ENCODE results near the gene MBD3L4.
"Not testable (repeated sequence)": the region's sequence is repeated elsewhere in the genome, so short reads cannot be mapped to it uniquely, and the experiment has no call there.

The MBD3L4 gene

DNA sequence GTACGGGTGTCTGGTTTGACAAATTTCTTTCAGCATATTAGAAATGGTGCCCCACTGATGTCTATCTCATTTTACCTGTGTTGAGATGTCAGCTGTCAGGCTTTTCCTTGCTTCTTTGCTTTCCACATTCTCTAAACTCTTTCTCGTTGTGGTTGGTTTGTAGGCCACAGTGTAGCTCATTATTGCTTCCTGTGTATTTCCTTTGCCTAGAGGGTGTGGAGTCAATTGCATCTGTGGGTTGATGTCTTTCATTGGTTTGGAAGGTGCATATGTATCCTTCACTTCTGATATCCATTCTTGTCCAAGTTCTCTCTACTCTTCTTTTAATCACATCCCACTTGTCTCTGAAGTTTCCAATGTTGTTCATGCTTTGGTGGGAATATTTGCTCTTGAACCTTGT lies 1.6 kb upstream of the MBD3L4 start:
- DNase-seq = not testable (repeated sequence)

DNA sequence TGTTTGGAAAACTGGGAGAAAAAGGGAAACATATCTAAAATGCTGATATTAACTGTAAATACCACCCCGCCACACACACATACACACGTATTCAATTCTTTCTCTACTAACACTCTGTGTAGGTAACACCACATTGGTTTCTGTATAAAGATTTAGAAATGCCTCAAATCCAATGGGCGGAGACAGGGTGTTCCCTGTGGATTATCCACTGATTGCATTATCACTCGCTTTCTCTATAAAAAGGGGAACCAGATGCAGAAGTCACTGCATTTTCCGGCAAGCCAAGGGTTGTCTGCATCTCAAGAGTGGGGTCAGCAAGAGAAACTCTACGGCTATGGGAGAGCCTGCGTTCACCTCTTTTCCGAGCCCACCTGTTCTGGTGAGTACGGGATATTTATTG lies 9.7 kb downstream of the MBD3L4 start, which contains the start of gene MBD3L5:
Gene MBD3L5 (plus strand): TSS at position 301 of the 400 bp plus-strand sequence. CDS start 34 bp downstream, at position 335.
- not testable (repeated sequence) for DNase-seq

- DNase-seq = not testable (repeated sequence)
These were observed 11.2 kb downstream of the MBD3L4 start for GRCh38 chr19:7028790-7029189.

GRCh38 chr19:7021331-7021730 lies 18.6 kb downstream of the MBD3L4 start, which contains the start of gene MBD3L2B:
Gene MBD3L2B (minus strand): TSS chr19:7021431. CDS start chr19:7021397, 34 bp downstream.
- DNase-seq = not testable (repeated sequence)

DNA sequence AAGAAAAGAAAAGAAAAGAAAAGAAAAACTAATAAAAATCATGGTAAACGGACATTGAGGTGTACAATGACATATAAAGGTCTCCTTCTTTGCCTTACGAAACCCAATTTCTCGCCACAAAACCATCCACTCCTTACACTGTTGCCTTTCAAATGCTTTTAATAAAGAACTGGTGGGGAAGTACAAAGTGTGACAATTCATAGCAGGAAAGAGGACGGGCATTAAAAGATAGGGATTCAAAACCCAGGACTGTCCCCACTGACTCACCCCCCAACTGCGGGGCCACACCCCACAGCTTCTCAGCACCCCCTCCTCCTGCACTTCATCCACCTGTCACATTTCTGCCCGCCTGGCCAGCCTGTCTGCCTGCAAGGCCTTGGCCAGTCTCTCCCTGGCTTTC lies 21.2 kb downstream of the MBD3L4 start:
- DNase-seq = no peak

- no peak for DNase-seq
These were observed 26.3 kb downstream of the MBD3L4 start for GRCh38 chr19:7013678-7014077.

DNA sequence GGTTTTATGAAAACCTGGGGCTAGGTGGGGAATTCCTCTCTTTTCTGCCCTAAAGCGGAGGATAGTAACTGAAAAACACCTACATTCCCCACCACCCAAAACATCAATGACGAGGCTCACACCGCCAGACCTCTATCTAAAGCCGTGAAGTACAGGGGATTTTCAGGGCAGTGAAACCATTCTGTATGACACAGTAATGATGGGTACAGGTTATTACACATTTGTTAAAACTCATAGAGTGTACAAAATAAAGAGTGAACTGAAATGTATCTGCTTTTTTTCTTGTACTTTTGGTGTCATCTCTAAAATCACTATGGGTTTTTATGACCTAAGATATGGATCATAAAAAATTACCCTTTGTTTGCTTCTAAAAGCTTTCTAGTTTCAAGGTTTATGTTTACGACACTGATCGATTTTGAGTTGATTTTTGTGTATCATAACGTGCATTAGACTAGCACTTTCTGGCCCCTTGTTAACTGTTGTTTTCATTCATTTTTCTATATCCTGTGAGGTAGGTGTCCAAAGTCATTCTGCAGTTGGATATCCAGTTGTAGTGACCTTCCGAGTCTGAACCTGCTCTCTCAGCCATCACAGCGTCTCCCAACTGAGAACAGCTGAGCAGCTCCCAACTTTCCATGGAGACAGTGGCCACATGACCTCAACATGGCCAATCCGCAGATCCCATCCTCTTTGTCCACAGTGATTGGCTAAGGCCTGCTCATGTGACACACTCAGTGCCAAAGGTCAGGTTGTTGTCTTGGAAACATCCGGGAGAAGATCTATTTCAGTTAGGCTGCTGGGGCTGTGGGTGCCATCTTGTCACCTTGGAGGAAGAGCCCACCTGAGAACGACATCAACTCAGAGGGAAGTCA lies 29.0 kb downstream of the MBD3L4 start:
- no peak for DNase-seq

- no peak for DNase-seq
These were observed 32.1 kb downstream of the MBD3L4 start for GRCh38 chr19:7007859-7008258.

GRCh38 chr19:7006135-7006704 lies 33.8 kb downstream of the MBD3L4 start:
- no peak for DNase-seq

GRCh38 chr19:7004313-7004931 lies 35.6 kb downstream of the MBD3L4 start:
- peak in 1 of 5 donors; percentile 39 for DNase-seq

GRCh38 chr19:7000816-7001215 lies 39.2 kb downstream of the MBD3L4 start:
- no peak for DNase-seq

GRCh38 chr19:7000333-7000732 lies 39.6 kb downstream of the MBD3L4 start:
- DNase-seq = no peak

DNA sequence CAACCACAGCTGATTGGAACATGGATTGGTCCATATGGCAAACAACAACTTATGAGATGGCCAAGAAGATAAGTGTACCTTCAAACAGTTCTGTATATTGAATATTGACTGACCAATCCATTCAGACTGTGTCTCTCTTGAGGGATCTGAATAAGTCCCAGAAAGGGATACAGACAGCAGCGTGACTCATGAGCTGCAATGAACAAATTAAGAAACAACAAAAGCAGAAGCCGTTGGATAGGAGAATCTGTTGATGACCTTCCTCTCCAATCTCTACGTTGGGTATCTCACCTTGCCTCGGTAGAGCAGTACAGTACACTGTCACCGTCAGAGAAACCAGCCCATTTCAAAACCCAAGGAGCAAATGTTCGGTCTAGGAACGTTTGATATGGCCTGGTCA lies 40.0 kb downstream of the MBD3L4 start:
- no peak for DNase-seq

DNA sequence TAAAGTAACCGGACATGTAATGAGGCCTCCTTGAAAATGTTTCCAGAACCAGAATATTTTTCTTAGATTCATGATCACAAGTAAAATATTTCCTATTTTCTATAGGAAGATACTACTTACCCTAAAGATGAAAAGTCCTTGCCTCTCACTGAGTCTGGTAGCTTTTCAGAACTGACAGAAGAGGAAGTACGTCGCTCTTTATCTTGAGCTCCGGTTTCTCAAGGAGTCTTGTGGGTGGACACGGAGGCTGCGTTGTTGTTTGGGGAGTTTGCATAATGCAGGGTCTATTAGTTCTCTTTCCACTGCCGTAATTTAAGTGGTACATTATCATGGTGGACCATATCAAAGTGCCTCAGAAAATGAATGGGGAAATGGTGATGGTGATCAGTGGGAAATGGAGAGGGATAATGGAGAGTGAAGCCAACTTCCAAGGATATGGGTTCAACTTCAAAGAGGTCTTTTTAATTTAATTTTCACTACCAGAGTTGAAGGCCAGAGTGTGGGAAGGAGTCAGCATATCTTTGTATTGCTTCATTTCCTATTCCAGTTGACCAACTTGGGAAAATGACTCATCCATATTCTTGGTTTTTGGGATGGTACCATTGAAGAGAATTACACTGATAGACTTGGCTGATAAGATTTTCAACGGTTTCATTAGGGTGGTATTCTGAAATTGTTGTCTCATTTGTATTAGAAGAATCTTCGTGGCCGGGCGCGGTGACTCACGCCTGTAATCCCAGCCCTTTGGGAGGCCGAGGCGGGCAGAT lies 42.1 kb downstream of the MBD3L4 start:
- DNase-seq = no peak

- DNase-seq = no peak
These were observed 43.2 kb downstream of the MBD3L4 start for GRCh38 chr19:6996810-6997209.

DNA sequence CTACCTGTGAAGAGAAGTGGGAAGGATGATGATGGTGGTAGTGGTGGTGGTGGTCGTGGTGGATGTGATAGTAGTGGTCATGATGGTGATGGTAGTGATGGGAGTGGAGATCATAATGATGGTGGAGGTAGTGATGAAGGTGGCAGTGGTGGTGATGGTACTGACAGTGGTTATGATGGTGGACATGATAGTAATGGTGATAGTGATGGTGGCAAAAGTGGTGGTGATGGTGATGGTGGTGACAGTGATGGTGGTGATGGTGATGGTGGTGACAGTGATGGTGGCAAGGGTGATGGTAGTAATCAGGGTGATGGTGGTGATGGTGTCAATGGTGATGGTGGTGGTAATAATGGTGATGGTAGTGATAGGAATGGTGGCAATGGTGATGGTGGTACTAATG lies 44.9 kb downstream of the MBD3L4 start:
- DNase-seq = no peak

- DNase-seq = no peak
These were observed 51.7 kb downstream of the MBD3L4 start for GRCh38 chr19:6988257-6988656.

GRCh38 chr19:6987850-6988249 lies 52.1 kb downstream of the MBD3L4 start:
- DNase-seq = no peak

All from T-helper 1 cell (primary cell).